Measurements from ENCODE around the gene PIGM. TPM values are rescaled to one million over a fixed set of nuclear protein-coding genes. Genes with fewer than 3 reads are reported as not detected.
A peak's percentile ranks its signal among the peaks of the same experiment; 100 is the strongest.

The PIGM gene
- total RNA-seq, 4 donors from 2014 or later: 2.4 to 4.5 (median 3.6) TPM

DNA sequence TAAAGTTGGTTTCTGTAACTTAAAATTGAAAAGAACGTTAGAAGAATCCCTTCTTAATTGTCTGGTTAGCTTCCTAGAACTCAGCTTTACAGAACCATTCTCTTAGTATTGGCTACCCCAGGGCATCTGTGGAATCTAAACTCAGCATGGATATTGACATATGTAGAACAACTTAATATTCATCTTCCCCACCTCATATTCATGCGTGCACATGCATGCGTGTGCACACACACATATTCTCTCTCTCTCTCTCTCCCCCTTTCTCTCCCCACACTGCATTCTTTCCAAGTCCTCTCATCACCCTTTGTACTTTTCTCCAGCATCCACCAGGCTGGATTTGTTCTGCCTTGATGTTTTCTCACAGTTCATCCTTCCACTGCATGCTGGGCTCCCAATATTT is 13.4 kb downstream of the PIGM start:
- WGBS, 2 donors: 38 to 64% methylated on average over 3 of the region's 3 CpGs
- intact Hi-C loops (cut with DNase I; ENCODE audit: low total_unique reads): no loop called here
- TF ChIP-seq, protein P1, sequence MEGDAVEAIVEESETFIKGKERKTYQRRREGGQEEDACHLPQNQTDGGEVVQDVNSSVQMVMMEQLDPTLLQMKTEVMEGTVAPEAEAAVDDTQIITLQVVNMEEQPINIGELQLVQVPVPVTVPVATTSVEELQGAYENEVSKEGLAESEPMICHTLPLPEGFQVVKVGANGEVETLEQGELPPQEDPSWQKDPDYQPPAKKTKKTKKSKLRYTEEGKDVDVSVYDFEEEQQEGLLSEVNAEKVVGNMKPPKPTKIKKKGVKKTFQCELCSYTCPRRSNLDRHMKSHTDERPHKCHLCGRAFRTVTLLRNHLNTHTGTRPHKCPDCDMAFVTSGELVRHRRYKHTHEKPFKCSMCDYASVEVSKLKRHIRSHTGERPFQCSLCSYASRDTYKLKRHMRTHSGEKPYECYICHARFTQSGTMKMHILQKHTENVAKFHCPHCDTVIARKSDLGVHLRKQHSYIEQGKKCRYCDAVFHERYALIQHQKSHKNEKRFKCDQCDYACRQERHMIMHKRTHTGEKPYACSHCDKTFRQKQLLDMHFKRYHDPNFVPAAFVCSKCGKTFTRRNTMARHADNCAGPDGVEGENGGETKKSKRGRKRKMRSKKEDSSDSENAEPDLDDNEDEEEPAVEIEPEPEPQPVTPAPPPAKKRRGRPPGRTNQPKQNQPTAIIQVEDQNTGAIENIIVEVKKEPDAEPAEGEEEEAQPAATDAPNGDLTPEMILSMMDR (IDR thresholded peaks at IDR 0.05): no peak
- DNase-seq (ENCODE audit: low spot score in 2 of 2): no peak
- no peak overlapping the region for H3K4me3 ChIP-seq (ENCODE audit: low read depth, poor library complexity, severe bottlenecking)

DNA sequence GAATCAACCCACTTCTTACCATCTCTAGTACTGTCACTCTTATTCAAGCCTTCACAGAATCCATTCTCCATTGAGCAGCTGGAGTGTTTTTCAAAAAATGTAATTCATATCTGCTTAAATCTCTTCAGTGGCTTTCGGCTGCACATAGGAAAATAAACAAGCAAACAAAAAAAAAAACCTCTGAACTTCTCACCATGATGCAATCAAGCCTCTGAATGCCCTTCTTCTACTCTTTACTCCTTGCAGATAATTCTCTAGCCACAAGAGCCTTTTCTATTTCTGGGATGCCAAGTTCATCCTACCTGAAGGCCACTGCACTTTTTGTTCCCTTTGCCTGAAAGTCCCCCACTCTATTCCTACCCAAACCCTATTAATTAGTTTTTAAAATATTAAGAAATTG is 14.2 kb downstream of the PIGM start:
- intact Hi-C loops (cut with DNase I; ENCODE audit: low total_unique reads): no loop called here
- H3K4me3 ChIP-seq (ENCODE audit: low read depth, poor library complexity, severe bottlenecking): no peak overlapping the region
- TF ChIP-seq, protein P1 (IDR thresholded peaks at IDR 0.05): no peak
- no peak for TF ChIP-seq POLR2A (IDR thresholded peaks at IDR 0.05)
- WGBS, 2 donors: 51 to 76% methylated on average over 1 of the region's 1 CpG
- DNase-seq (ENCODE audit: low spot score in 2 of 2): no peak

DNA sequence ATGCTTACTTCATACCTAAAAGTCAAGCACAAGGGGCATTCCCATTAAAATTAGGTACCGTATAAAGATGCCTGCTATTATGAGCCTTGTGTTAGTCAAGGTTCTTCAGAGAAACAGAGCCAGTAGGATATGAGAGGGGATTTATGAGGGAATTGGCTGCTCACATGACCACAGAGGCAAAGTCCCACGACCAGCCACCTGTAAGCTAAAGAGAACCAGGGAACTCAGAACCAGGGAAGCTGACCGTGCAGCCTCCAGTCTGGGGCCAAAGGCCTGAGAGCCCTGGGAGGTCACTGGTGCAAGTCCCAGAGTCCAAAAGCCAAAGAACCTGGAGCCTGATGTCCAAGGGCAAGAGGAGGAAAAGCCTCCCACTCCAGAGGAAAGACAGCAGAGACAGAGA is 20.0 kb downstream of the PIGM start:
- no peak overlapping the region for H3K4me3 ChIP-seq (ENCODE audit: low read depth, poor library complexity, severe bottlenecking)
- no peak for DNase-seq (ENCODE audit: low spot score in 2 of 2)
- TF ChIP-seq POLR2A (IDR thresholded peaks at IDR 0.05): no peak
- intact Hi-C loops (cut with DNase I; ENCODE audit: low total_unique reads): no loop called here
- WGBS, 2 donors: 63 to 80% methylated on average over 3 of the region's 3 CpGs

DNA sequence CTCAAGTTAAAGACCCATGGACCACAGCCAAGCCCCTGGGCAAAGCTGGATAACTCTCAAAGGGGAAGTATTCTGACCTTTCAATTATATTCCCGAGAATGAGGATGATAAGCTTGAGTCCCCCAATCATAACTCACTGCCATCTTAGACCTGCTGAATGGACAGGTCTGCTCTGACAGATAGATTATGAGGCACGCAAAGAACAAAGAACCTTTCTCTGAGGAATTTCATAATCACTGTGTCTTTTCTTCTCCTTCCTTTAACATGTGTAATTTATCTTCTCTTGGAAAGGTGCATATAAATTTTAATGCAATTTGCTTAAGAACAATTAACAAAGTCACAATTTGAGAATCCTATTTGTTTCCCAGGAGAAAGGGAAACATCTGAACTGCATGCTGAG is 22.0 kb downstream of the PIGM start:
- intact Hi-C loops (cut with DNase I; ENCODE audit: low total_unique reads): loop anchor here (5.0 to 10.0 kb wide), 2 partner anchors 72 to 205 kb away; partner anchors contain the start of gene FCRL6
- 43 to 67% methylated on average over 2 of the region's 2 CpGs for WGBS, 2 donors
- DNase-seq (ENCODE audit: low spot score in 2 of 2): no peak
- TF ChIP-seq, protein P1 (IDR thresholded peaks at IDR 0.05): no peak
- TF ChIP-seq POLR2A (IDR thresholded peaks at IDR 0.05): no peak
- H3K4me3 ChIP-seq (ENCODE audit: low read depth, poor library complexity, severe bottlenecking): no peak overlapping the region

DNA sequence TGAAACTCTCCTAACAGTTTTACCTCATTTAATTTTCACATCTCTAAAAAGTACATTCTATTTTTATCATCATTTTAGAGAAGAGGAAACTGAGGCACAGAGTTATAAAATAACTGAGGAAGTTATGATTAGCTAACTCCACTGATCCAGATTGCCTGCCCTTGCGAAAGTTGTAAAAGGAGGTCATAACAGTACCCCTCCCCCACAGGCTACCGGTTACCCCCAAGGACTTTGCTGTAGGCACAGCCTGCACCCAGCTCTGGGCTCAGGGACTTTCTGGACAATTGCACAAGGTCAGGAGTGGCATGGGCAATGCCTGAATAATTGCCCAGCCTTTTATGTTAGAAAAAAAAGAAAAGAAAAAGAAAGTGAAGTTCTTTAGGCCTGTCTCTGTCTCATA is 22.7 kb downstream of the PIGM start:
- intact Hi-C loops (cut with DNase I; ENCODE audit: low total_unique reads): loop anchor here (5.0 to 10.0 kb wide), 2 partner anchors 72 to 204 kb away; partner anchors contain the start of gene FCRL6
- WGBS, 2 donors: 72 to 79% methylated on average over 2 of the region's 2 CpGs

DNA sequence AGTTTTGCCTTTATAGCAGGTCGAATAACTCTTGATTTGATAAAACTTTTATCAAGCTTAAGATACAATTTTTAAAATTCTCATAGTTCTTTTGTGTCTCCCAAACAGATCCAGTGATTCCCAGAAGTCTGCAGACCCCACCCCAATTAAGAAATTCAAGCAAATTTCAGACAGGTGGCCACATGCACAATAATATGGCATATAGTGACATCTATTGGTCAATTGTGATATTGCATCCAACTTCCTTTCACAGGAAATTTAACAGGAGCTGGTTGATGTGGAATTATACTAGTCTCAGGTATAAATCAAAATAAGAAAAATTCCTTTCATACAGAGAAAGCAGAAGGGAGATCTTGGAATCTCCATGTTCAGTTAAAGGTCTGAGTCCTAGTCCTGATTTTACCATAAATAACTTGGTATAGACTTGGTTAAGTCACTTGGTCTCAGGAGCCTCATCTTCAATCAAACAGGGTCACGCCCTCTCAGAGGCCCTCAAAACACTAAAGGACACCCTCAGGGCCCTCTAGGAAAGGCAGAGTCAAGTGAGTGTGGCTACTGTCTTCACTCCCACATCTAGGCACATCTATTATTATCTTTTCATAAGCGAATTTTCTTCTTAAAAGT is 24.1 kb downstream of the PIGM start:
- WGBS, 2 donors: 72% methylated on average over 3 of the region's 3 CpGs
- DNase-seq (ENCODE audit: low spot score in 2 of 2): no peak
- TF ChIP-seq, protein P1 (IDR thresholded peaks at IDR 0.05): peak in 1 of 3 donors; percentile 13
- no peak for TF ChIP-seq POLR2A (IDR thresholded peaks at IDR 0.05)
- intact Hi-C loops (cut with DNase I; ENCODE audit: low total_unique reads): loop anchor here (5.0 to 10.0 kb wide), 2 partner anchors 70 to 203 kb away; partner anchors contain the start of gene FCRL6
- H3K4me3 ChIP-seq (ENCODE audit: low read depth, poor library complexity, severe bottlenecking): no peak overlapping the region

More for the DNA sequence above, 22.7 kb downstream of the PIGM start:
- no peak for DNase-seq (ENCODE audit: low spot score in 2 of 2)
- no peak overlapping the region for H3K4me3 ChIP-seq (ENCODE audit: low read depth, poor library complexity, severe bottlenecking)
- TF ChIP-seq, protein P1 (IDR thresholded peaks at IDR 0.05): no peak
- no peak for TF ChIP-seq POLR2A (IDR thresholded peaks at IDR 0.05)

All from lower leg skin (tissue), 4 donors.